HCT116 (cell line): ENCODE results near the gene ADAMTS9.

Experiments used
- CBX3 ChIP-seq: IDR thresholded peaks from 2 replicates; pipeline ENCODE4 v1.6.1; 2012; ENCODE audit warnings: low read depth
- EZH2 ChIP-seq: fragments of 200-600 bp; sonication (generic); IDR thresholded peaks from 2 replicates; pipeline ENCODE4 v1.6.1; 2017; ENCODE audit warnings: antibody characterized with exemption, mixed run types
- EZH2phosphoT487 ChIP-seq: fragments of 200-600 bp; IDR thresholded peaks from 2 replicates; pipeline ENCODE4 v1.6.1; 2018; ENCODE audit warnings: antibody characterized with exemption, borderline replicate concordance
- FOSL1 ChIP-seq: IDR thresholded peaks from 2 replicates; pipeline ENCODE4 v1.6.1; 2012; ENCODE audit warnings: low read depth
- JUND ChIP-seq: IDR thresholded peaks from 2 replicates; pipeline ENCODE4 v1.6.1; 2012
- POLR2A ChIP-seq: IDR thresholded peaks from 2 replicates; pipeline ENCODE4 v1.7.0; 2011; ENCODE audit warnings: borderline replicate concordance; ENCODE audit not compliant: insufficient read depth, insufficient read length; ENCODE audit errors: extremely low read depth
- POLR2AphosphoS5 ChIP-seq: IDR thresholded peaks from 2 replicates; pipeline ENCODE4 v1.6.1; 2011; ENCODE audit warnings: mild to moderate bottlenecking, low read depth, low read length, moderate library complexity
- RAD21 ChIP-seq: IDR thresholded peaks from 2 replicates; pipeline ENCODE4 v1.6.1; 2012; ENCODE audit warnings: low read depth, mild to moderate bottlenecking
- YY1 ChIP-seq: IDR thresholded peaks from 2 replicates; pipeline ENCODE4 v1.6.1; 2011; ENCODE audit warnings: low read length, low read depth, moderate library complexity, mild to moderate bottlenecking; ENCODE audit not compliant: insufficient replicate concordance; ENCODE audit errors: extremely low read depth
- TF ChIP-seq, protein P1 (sequence below), 3 experiments: fragments of 200-600 bp in 1 of 3; sonication (generic) in 1 of 3; IDR thresholded peaks in 2 of 3; conservative IDR thresholded peaks in 1 of 3; 2 replicates each; pipeline ENCODE4 v1.5.1; 2012 to 2017; ENCODE audit warnings: low read depth in 2 of 3, low read length in 2 of 3, antibody characterized with exemption in 1 of 3, borderline replicate concordance in 1 of 3, control low read depth in 1 of 3, mild to moderate bottlenecking in 1 of 3, mixed read lengths in 1 of 3, mixed run types in 1 of 3, moderate library complexity in 1 of 3; ENCODE audit not compliant: insufficient read depth in 1 of 3
- TF ChIP-seq, protein P2 (sequence below): IDR thresholded peaks from 2 replicates; pipeline ENCODE4 v1.6.1; 2012

DNA sequence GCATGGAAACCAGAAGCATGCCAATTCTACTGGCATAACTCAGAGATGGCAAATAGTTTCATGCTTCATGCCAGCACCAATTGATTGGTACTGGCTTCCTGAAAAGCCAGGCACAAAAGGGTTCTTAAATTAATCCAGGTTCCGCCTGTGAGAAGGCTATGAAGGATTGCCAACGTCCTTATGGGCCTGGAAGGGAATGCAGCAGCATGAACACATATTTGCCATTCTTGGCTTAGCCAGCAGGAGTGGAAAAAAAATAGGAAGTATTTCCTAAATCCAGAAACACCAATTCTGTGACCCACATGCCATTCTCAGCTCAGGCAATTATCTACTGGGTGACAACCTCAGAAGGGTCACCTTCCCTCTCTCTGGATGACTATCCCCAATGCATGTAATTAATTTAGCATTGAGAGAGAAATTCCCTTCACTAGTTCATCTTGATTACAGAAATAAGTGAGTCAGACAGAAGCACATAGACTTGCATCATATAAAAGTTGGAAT lies 36.0 kb downstream of the ADAMTS9 start:
- TF ChIP-seq POLR2AphosphoS5 (no peak), YY1 (no peak), POLR2A (no peak), RAD21 (no peak), EZH2 (no peak), FOSL1 (no peak), EZH2phosphoT487 (no peak), JUND (no peak), CBX3 (no peak)
- TF ChIP-seq, protein P1, sequence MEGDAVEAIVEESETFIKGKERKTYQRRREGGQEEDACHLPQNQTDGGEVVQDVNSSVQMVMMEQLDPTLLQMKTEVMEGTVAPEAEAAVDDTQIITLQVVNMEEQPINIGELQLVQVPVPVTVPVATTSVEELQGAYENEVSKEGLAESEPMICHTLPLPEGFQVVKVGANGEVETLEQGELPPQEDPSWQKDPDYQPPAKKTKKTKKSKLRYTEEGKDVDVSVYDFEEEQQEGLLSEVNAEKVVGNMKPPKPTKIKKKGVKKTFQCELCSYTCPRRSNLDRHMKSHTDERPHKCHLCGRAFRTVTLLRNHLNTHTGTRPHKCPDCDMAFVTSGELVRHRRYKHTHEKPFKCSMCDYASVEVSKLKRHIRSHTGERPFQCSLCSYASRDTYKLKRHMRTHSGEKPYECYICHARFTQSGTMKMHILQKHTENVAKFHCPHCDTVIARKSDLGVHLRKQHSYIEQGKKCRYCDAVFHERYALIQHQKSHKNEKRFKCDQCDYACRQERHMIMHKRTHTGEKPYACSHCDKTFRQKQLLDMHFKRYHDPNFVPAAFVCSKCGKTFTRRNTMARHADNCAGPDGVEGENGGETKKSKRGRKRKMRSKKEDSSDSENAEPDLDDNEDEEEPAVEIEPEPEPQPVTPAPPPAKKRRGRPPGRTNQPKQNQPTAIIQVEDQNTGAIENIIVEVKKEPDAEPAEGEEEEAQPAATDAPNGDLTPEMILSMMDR (IDR thresholded peaks at IDR 0.05 in 2 of 3, conservative IDR thresholded peaks at IDR 0.05 in 1 of 3; ENCODE audit: borderline replicate concordance in 1 of 3, insufficient read depth in 1 of 3, low read depth in 2 of 3, low read length in 2 of 3) = no peak
- TF ChIP-seq, protein P2, sequence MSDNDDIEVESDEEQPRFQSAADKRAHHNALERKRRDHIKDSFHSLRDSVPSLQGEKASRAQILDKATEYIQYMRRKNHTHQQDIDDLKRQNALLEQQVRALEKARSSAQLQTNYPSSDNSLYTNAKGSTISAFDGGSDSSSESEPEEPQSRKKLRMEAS = no peak
